Neural progenitor cell (in vitro differentiated cells): ENCODE data around the gene SLC9A3. TPM values are rescaled to one million over a fixed set of nuclear protein-coding genes. Genes with fewer than 3 reads are reported as not detected.

ENCODE experiments used
- DNase-seq: peaks from one replicate; pipeline ENCODE4 v3.0.0-alpha.2; 2016; ENCODE audit warnings: low spot score
- H2AFZ ChIP-seq: fragments of 200-600 bp; sonication (generic); replicated peaks from 2 replicates; pipeline ENCODE4 v1.6.1; 2016; ENCODE audit warnings: antibody characterized with exemption
- H3F3A ChIP-seq: fragments of 200-600 bp; sonication (generic); 2 replicates; pipeline ENCODE4 v1.6.1; 2016; ENCODE audit warnings: antibody characterized with exemption, low read depth
- H3K27ac ChIP-seq: fragments of 200-600 bp; sonication (generic); 2 replicates; pipeline ENCODE4 v1.5.1; 2016; ENCODE audit warnings: mild to moderate bottlenecking
- H3K27me3 ChIP-seq: fragments of 200-600 bp; sonication (generic); 2 replicates; pipeline ENCODE4 v1.6.1; 2016; ENCODE audit warnings: mild to moderate bottlenecking, moderate library complexity
- H3K36me3 ChIP-seq: fragments of 200-600 bp; sonication (generic); 2 replicates; pipeline ENCODE4 v1.5.1; 2016
- H3K4me1 ChIP-seq: fragments of 200-600 bp; sonication (generic); 2 replicates; pipeline ENCODE4 v1.6.1; 2016; ENCODE audit warnings: mixed run types
- H3K4me2 ChIP-seq: fragments of 200-600 bp; sonication (generic); 2 replicates; pipeline ENCODE4 v1.6.1; 2016
- H3K4me3 ChIP-seq: fragments of 200-600 bp; sonication (generic); 2 replicates; pipeline ENCODE4 v1.5.1; 2016
- H3K79me2 ChIP-seq: fragments of 200-600 bp; sonication (generic); 2 replicates; pipeline ENCODE4 v1.6.1; 2016; ENCODE audit warnings: low read depth
- H3K9ac ChIP-seq: fragments of 200-600 bp; sonication (generic); 2 replicates; pipeline ENCODE4 v1.6.1; 2016
- H3K9me3 ChIP-seq: fragments of 200-600 bp; sonication (generic); 2 replicates; pipeline ENCODE4 v1.5.1; 2016; ENCODE audit warnings: low read depth
- H4K20me1 ChIP-seq: fragments of 200-600 bp; sonication (generic); 2 replicates; pipeline ENCODE4 v1.6.1; 2016; ENCODE audit warnings: low read depth
- H3K27ac Mint-ChIP-seq: 3 replicates; pipeline ENCODE4 v1.8.0; 2021; ENCODE audit warnings: mixed read lengths
- H3K27me3 Mint-ChIP-seq: 2 replicates; pipeline ENCODE4 v1.8.0; 2022; ENCODE audit warnings: low read depth, mild to moderate bottlenecking, inconsistent platforms, moderate library complexity, mixed read lengths; ENCODE audit not compliant: insufficient read depth
- H3K36me3 Mint-ChIP-seq: 3 replicates; pipeline ENCODE4 v1.8.0; 2021; ENCODE audit warnings: mixed read lengths
- H3K4me1 Mint-ChIP-seq: 3 replicates; pipeline ENCODE4 v1.8.0; 2021; ENCODE audit warnings: mixed read lengths
- H3K4me3 Mint-ChIP-seq: 3 replicates; pipeline ENCODE4 v1.8.0; 2021; ENCODE audit warnings: mild to moderate bottlenecking, moderate library complexity, mixed read lengths
- H3K9me3 Mint-ChIP-seq: 3 replicates; pipeline ENCODE4 v1.8.0; 2020; ENCODE audit warnings: mixed read lengths
- EZH2 ChIP-seq: fragments of 200-600 bp; sonication (generic); IDR thresholded peaks from 2 replicates; pipeline ENCODE4 v1.6.1; 2017; ENCODE audit warnings: antibody characterized with exemption, mild to moderate bottlenecking, moderate library complexity
- EZH2phosphoT487 ChIP-seq: fragments of 200-600 bp; sonication (generic); IDR thresholded peaks from 2 replicates; pipeline ENCODE4 v1.6.1; 2017; ENCODE audit warnings: antibody characterized with exemption
- total RNA-seq: library from RNA; depleted of rRNA; stranded (reverse); fragments of >200 nt; gene quantifications from 2 replicates; pipeline ENCODE4 v1.2.3, GENCODE V29; 2015; ENCODE audit warnings: low replicate concordance
- TF ChIP-seq, protein P1 (sequence below): fragments of 200-600 bp; sonication (generic); IDR thresholded peaks from 2 replicates; pipeline ENCODE4 v1.5.1; 2017; ENCODE audit warnings: antibody characterized with exemption, mild to moderate bottlenecking

SLC9A3 gene
- total RNA-seq, 1 donor from 2014 or later = 1.4 TPM

DNA sequence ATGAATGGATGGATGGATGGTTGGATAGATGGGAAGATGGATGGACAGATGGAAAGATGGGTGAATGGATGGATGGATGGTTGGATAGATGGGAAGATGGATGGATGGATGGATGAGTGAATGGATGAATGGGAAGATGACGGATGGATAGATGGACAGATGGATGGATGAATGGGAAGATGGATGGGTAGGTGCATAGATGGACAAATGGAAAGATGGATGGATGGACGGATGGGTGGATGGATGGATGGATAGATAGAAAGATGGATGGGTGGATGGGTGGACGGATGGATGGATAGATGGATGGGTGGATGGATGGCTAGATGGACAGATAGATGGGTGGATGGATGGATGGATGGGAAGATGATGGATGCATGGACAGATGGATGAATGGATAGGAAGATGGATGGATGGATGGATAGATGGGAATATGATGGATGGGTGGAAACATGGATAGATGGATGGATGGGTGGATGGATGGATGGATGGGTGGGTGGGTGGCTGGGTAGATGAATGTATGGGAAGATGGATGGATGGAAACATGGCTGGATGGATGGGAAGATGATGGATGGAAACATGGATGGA lies 97.8 kb downstream of the SLC9A3 start:
- Histone ChIP-seq H3K4me2 (no peak overlapping the region), H3K27me3 (no peaks in the 10 kb centered on the region), H3F3A (no peaks in the 10 kb centered on the region), H2AFZ (no peak overlapping the region), H3K79me2 (no peaks in the 10 kb centered on the region), H3K4me1 (no peaks in the 10 kb centered on the region), H3K36me3 (no peaks in the 10 kb centered on the region), H3K27ac (no peak overlapping the region), H3K9me3 (no peaks in the 10 kb centered on the region), H3K9ac (no peak overlapping the region), H4K20me1 (no peaks in the 10 kb centered on the region), H3K4me3 (no peak overlapping the region)
- H3K36me3 Mint-ChIP-seq = peaks cover 3% of the 10 kb centered on the region
- H3K27me3 Mint-ChIP-seq = peaks cover 12% of the 10 kb centered on the region
- H3K27ac Mint-ChIP-seq = no peak overlapping the region
- DNase-seq = no peak
- H3K9me3 Mint-ChIP-seq = peaks cover 5% of the 10 kb centered on the region
- TF ChIP-seq, protein P1, sequence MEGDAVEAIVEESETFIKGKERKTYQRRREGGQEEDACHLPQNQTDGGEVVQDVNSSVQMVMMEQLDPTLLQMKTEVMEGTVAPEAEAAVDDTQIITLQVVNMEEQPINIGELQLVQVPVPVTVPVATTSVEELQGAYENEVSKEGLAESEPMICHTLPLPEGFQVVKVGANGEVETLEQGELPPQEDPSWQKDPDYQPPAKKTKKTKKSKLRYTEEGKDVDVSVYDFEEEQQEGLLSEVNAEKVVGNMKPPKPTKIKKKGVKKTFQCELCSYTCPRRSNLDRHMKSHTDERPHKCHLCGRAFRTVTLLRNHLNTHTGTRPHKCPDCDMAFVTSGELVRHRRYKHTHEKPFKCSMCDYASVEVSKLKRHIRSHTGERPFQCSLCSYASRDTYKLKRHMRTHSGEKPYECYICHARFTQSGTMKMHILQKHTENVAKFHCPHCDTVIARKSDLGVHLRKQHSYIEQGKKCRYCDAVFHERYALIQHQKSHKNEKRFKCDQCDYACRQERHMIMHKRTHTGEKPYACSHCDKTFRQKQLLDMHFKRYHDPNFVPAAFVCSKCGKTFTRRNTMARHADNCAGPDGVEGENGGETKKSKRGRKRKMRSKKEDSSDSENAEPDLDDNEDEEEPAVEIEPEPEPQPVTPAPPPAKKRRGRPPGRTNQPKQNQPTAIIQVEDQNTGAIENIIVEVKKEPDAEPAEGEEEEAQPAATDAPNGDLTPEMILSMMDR = no peak
- TF ChIP-seq EZH2phosphoT487 (no peak), EZH2 (no peak)
- peaks cover 17% of the 10 kb centered on the region for H3K4me1 Mint-ChIP-seq
- no peak overlapping the region for H3K4me3 Mint-ChIP-seq

- Histone ChIP-seq H3K9me3 (no peaks in the 10 kb centered on the region), H4K20me1 (no peaks in the 10 kb centered on the region), H3F3A (no peaks in the 10 kb centered on the region), H3K4me2 (no peak overlapping the region), H3K79me2 (no peaks in the 10 kb centered on the region), H3K9ac (no peak overlapping the region), H3K27me3 (no peaks in the 10 kb centered on the region), H2AFZ (no peak overlapping the region), H3K27ac (no peak overlapping the region), H3K4me3 (no peak overlapping the region), H3K4me1 (no peaks in the 10 kb centered on the region), H3K36me3 (no peaks in the 10 kb centered on the region)
- Mint-ChIP-seq H3K36me3 (peaks cover 3% of the 10 kb centered on the region), H3K9me3 (peaks cover 5% of the 10 kb centered on the region), H3K27ac (no peak overlapping the region), H3K4me1 (peaks cover 13% of the 10 kb centered on the region), H3K4me3 (no peak overlapping the region), H3K27me3 (peaks cover 12% of the 10 kb centered on the region)
- TF ChIP-seq EZH2phosphoT487 = no peak
- TF ChIP-seq, protein P1 = peak; percentile 11
- DNase-seq = no peak
Measured at GRCh38 chr5:425714-426113, 98.5 kb downstream of the SLC9A3 start.

DNA sequence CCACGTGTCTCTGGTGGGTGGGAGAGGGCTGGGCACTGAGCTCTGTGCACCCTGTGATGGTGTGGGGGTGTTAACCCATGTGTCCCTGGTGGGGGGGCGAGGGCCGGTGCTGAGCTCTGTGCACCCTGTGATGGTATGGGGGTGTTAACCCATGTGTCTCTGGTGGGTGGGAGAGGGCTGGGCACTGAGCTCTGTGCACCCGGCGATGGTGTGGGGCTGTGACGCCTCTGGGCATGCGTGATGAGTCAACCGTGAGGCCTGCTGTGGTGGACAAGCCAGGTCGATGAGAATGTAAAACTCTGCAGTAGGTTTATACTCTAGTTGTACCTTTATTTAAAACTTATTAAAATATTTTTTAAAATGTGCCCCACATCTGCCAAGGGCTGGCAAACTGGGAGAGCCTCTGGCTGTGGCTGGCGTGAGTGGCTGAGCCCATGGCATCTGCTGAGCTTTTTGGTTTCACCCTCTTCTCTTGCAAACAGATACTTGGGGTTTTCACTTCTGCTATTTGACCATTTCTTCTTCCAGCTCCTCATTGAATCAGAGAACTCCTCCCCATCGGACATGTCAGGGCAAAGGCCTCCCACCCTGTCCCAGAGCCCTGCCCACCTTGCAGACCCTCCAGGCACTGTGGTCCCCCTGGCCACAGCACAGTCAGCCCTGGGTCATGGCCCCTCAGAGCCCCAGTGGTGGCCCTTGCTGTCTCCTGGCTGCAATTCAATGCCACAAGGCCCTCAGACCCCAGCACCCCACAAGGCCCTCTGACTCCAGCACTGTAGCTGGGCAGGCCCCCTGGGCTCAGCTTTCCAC lies 99.7 kb downstream of the SLC9A3 start:
- Mint-ChIP-seq H3K27ac (no peak overlapping the region), H3K27me3 (peaks cover 14% of the 10 kb centered on the region), H3K4me3 (no peak overlapping the region), H3K9me3 (peaks cover 5% of the 10 kb centered on the region), H3K36me3 (no peaks in the 10 kb centered on the region), H3K4me1 (peaks cover 13% of the 10 kb centered on the region)
- H2AFZ ChIP-seq = no peak overlapping the region
- no peaks in the 10 kb centered on the region for H3K4me1 ChIP-seq
- no peak for TF ChIP-seq EZH2phosphoT487
- no peak for TF ChIP-seq EZH2
- TF ChIP-seq, protein P1 = no peak
- DNase-seq = no peak
- no peaks in the 10 kb centered on the region for H3K79me2 ChIP-seq
- no peaks in the 10 kb centered on the region for H3K36me3 ChIP-seq
- no peaks in the 10 kb centered on the region for H3K9me3 ChIP-seq
- H4K20me1 ChIP-seq = no peaks in the 10 kb centered on the region
- H3K4me2 ChIP-seq = no peak overlapping the region
- H3K4me3 ChIP-seq = no peak overlapping the region
- H3K27ac ChIP-seq = no peak overlapping the region
- no peak overlapping the region for H3K9ac ChIP-seq
- no peaks in the 10 kb centered on the region for H3K27me3 ChIP-seq
- no peaks in the 10 kb centered on the region for H3F3A ChIP-seq
